Measurements from ENCODE around the gene EGFL8.
"Not testable (repeated sequence)": the region's sequence is repeated elsewhere in the genome, so short reads cannot be mapped to it uniquely, and the experiment has no call there.

The EGFL8 gene

GRCh38 chr6:32198345-32198696 lies 33.9 kb downstream of the EGFL8 start:
- no peak for DNase-seq

- DNase-seq, result no peak
These were observed 34.5 kb downstream of the EGFL8 start for GRCh38 chr6:32198866-32199265.

- DNase-seq, result no peak
These were observed 36.5 kb downstream of the EGFL8 start for GRCh38 chr6:32200711-32201475.

- DNase-seq, result no peak
These were observed 37.8 kb downstream of the EGFL8 start for GRCh38 chr6:32202186-32202585.

- no peak for DNase-seq
These were observed 39.3 kb downstream of the EGFL8 start for GRCh38 chr6:32203426-32204267.

GRCh38 chr6:32204268-32204715 lies 39.9 kb downstream of the EGFL8 start:
- DNase-seq, result no peak

- DNase-seq, result no peak
These were observed 44.6 kb downstream of the EGFL8 start for GRCh38 chr6:32208996-32209395.

GRCh38 chr6:32210191-32210601 lies 45.8 kb downstream of the EGFL8 start:
- no peak for DNase-seq

GRCh38 chr6:32211432-32211831 lies 47.0 kb downstream of the EGFL8 start:
- DNase-seq, result not testable (repeated sequence)

- DNase-seq, result no peak
These were observed 47.8 kb downstream of the EGFL8 start for GRCh38 chr6:32212076-32212760.

- DNase-seq, result no peak
These were observed 49.3 kb downstream of the EGFL8 start for GRCh38 chr6:32213649-32214048.

GRCh38 chr6:32214126-32214525 lies 49.7 kb downstream of the EGFL8 start:
- no peak for DNase-seq

GRCh38 chr6:32215617-32216016 lies 51.2 kb downstream of the EGFL8 start:
- no peak for DNase-seq

GRCh38 chr6:32216285-32216684 lies 51.9 kb downstream of the EGFL8 start:
- DNase-seq, result no peak

- DNase-seq, result no peak
These were observed 52.6 kb downstream of the EGFL8 start for GRCh38 chr6:32216998-32217397.

All from activated CD4-positive, alpha-beta T cell treated with anti-CD3 and anti-CD28 coated beads, Interleukin-10, Interleukin-2, amounts not matched to agents 100 ng/mL and 50 ng/mL, durations not matched to agents 16 hours and 8 hours (primary cell).